ENCODE results near the gene COX8C.
"Not testable (repeated sequence)": the region's sequence is repeated elsewhere in the genome, so short reads cannot be mapped to it uniquely, and the experiment has no call there.

The COX8C gene

DNA sequence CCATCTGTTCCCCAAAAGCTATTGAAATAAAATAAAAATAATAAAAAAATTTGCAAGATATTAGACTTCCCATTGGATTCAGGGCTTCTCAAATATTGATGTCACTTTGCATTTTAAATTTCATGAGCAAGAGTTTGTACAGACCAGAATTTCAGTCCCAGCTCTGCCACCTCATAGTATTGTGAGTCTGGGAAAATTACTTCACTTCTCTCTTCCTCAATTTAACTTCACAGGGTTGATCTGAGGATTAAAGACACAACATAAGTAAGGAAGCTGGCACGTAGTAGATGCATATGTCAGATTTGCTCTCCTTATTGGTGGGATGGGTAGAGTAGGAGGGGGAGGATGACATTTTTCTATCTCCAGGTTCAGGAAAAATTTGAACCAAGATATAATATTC is 32.8 kb downstream of the COX8C start:
- DNase-seq, result no peak

DNA sequence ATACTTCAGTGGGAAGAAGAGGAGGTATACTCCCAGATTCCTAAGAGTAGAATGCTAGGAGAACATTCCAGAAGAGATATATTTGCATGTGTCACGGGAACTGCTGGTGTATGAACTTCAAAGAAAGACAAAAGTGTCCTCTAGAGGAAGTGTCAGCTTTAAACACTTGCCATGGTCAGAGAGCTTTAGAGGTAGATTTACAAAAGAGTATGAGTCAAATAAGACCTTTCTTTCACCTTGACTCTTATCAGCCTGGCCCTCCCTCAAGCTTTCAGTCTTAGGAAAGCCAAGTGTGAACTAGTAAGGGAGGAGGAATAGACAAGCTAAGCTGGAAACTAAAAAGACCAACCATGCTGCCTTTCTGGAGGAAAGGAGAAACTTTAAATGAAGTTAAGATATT is 34.7 kb downstream of the COX8C start:
- no peak for DNase-seq

DNA sequence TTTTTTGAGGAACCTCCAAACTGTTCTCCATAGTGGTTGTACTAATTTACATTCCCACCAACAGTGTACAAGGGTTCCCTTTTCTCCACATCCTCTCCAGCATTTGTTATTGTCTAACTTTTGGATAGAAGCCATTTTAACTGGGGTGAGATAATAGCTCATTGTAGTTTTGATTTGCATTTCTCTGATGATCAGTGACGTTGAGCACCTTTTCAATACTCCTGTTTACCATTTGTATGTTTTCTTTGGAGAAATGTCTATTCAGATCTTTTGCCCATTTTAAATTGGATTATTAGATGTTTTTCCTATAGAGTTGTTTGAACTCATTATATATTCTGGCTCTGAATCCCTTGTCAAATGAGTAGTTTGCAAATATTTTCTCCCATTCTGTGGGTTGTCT is 37.3 kb downstream of the COX8C start:
- DNase-seq, result not testable (repeated sequence)

DNA sequence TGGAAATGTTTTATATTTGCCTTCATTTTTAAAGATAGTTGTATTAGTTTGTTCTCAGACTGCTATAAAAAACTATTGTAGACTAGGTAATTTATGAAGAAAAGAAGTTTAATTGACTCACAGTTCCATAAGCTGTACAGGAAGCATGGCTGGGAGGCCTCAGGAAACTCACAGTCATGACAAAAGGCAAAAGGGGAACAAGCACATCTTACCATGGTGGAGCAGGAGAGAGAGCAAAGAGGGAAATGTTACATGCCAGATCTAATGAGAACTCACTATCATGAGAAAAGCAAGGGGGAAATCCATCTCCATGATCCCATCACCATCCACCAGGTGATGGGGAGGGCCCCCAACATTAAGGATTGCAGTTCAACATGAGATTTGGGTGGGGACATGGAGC is 48.2 kb downstream of the COX8C start:
- DNase-seq, result peak in 1 of 2 donors; percentile 82

DNA sequence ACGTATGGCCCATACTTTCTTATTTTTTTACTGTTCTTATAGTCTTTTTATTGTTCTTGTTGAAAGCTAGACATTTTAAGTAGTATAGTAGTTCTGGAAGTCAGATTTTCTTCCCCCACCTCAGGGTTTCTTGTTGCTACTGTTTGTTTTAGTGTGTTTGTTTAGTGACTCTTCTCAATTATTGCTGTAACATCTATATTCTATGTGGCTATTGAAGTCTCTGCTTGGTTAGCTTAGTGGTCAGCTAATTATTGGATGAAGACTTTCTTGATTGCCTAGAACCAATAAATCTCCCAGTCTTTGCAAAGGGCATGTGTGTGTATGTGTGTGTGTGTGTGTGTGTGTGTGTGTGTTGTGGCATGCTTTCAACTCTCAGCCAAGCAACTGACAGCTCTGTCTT is 49.5 kb downstream of the COX8C start:
- no peak for DNase-seq

All from bone marrow (tissue), 2 donors.